HFFc6 (cell line): ENCODE data around the gene ADORA2A. TPM values are rescaled to one million over a fixed set of nuclear protein-coding genes. Genes with fewer than 3 reads are reported as not detected.
"Not testable (repeated sequence)": the region's sequence is repeated elsewhere in the genome, so short reads cannot be mapped to it uniquely, and the experiment has no call there.

Experiments
- DNase-seq: peaks from one replicate; pipeline ENCODE4 v3.0.0-alpha.2; 2018
- H3K27ac Mint-ChIP-seq: 2 replicates; pipeline ENCODE4 v1.8.0; 2020; ENCODE audit warnings: mild to moderate bottlenecking, mixed read lengths
- H3K27me3 Mint-ChIP-seq: 2 replicates; pipeline ENCODE4 v1.8.0; 2021; ENCODE audit warnings: mild to moderate bottlenecking, moderate library complexity, mixed read lengths; ENCODE audit not compliant: insufficient read depth
- H3K36me3 Mint-ChIP-seq: 2 replicates; pipeline ENCODE4 v1.8.0; 2021; ENCODE audit warnings: low read depth, mixed read lengths
- H3K4me1 Mint-ChIP-seq: 2 replicates; pipeline ENCODE4 v1.8.0; 2020; ENCODE audit warnings: low read depth, mixed read lengths
- H3K4me3 Mint-ChIP-seq: 2 replicates; pipeline ENCODE4 v1.8.0; 2020; ENCODE audit warnings: mild to moderate bottlenecking, moderate library complexity, mixed read lengths
- H3K9me3 Mint-ChIP-seq: 2 replicates; pipeline ENCODE4 v1.8.0; 2020; ENCODE audit warnings: mild to moderate bottlenecking, mixed read lengths
- total RNA-seq, 6 experiments: library from RNA; stranded (reverse); fragmentation: NEBNext Ultra II Directional; extraction: Animal tissue kit (Norgen Biotek cat#: 25700); gene quantifications; 2 replicates in 1 of 6; 3 replicates in 5 of 6; pipeline ENCODE4 v1.2.3, GENCODE V29; 2021
- TF ChIP-seq, protein P1 (sequence below): fragments of 200-600 bp; sonication (generic); IDR thresholded peaks from 2 replicates; pipeline ENCODE4 v1.5.0; 2021; ENCODE audit warnings: antibody characterized with exemption, mild to moderate bottlenecking

The ADORA2A gene
- total RNA-seq, 6 experiments from 2014 or later = 1.1 to 2.9 (median 1.4) TPM

DNA sequence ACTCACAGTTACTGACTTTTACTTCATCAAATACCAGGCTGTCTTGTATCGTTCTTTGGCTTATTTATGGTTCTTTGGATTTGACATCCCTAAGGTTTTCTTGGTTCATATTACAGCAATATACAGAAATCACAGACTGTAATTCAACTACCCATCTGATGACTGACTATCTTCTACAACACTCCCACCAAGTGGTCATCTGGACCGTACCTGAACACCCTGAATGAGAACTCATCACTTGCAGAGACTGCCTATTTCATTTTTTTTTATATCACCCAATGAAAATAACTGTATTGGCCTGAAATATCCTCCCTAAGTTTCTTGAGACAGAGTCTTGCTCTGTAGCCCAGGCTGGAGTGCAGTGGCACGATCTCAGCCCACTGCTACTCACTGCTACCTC, 58.2 kb downstream of the ADORA2A start:
- H3K4me1 Mint-ChIP-seq = peaks cover 69% of the 10 kb centered on the region
- no peak overlapping the region for H3K27ac Mint-ChIP-seq
- DNase-seq = peak; percentile 18
- H3K27me3 Mint-ChIP-seq = no peaks in the 10 kb centered on the region; the same call in 1 of the 2 replicates
- TF ChIP-seq, protein P1, sequence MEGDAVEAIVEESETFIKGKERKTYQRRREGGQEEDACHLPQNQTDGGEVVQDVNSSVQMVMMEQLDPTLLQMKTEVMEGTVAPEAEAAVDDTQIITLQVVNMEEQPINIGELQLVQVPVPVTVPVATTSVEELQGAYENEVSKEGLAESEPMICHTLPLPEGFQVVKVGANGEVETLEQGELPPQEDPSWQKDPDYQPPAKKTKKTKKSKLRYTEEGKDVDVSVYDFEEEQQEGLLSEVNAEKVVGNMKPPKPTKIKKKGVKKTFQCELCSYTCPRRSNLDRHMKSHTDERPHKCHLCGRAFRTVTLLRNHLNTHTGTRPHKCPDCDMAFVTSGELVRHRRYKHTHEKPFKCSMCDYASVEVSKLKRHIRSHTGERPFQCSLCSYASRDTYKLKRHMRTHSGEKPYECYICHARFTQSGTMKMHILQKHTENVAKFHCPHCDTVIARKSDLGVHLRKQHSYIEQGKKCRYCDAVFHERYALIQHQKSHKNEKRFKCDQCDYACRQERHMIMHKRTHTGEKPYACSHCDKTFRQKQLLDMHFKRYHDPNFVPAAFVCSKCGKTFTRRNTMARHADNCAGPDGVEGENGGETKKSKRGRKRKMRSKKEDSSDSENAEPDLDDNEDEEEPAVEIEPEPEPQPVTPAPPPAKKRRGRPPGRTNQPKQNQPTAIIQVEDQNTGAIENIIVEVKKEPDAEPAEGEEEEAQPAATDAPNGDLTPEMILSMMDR = peak; percentile 50; the same call in 1 of the 2 replicates
- H3K36me3 Mint-ChIP-seq = no peaks in the 10 kb centered on the region
- no peaks in the 10 kb centered on the region for H3K9me3 Mint-ChIP-seq
- H3K4me3 Mint-ChIP-seq = no peak overlapping the region

DNA sequence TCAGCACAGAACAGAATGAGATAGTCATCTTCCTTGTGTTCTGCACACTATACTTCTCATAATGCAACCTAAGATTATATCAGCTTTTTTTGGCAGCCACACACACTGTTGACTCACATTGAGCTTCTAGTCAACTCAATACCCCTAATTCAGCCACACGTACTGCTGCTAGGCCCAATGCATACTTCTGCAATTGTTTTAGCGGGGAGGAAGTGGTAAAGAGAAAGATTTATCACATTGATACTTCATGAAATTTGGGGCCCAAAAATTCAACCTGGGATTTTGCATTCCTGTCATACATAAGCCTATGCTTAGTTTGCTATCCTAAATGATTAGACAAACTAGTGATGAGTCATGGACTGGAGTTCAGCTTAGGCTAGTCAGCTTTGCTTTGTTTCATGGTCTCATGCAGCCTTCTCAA, 59.1 kb downstream of the ADORA2A start:
- peak overlapping the region; percentile 42 for H3K27ac Mint-ChIP-seq
- H3K36me3 Mint-ChIP-seq = no peaks in the 10 kb centered on the region
- H3K27me3 Mint-ChIP-seq = peaks cover 1% of the 10 kb centered on the region
- TF ChIP-seq, protein P1 = no peak
- H3K4me1 Mint-ChIP-seq = peaks cover 60% of the 10 kb centered on the region
- no peak overlapping the region; the same call in 1 of the 2 replicates for H3K4me3 Mint-ChIP-seq
- peak; percentile 83 for DNase-seq
- H3K9me3 Mint-ChIP-seq = no peaks in the 10 kb centered on the region

DNA sequence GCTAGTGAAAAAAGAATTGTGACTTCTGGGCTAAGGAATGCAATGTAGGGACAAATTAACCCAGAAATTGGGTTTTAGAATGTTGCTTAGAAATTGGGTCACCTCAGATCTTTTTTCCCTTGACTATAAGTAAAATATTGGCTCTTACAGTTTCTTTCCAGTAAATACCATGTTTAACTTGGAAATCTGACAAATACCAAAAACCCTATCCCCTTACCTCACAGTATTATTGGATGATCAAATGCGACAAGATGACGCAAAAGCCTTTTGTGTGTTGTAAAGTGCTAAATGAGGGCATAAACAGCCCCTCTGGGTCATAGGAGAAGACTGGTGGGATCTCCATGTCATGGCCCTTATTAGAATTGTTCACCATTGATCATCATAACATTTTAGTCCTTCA, 61.6 kb downstream of the ADORA2A start:
- no peak overlapping the region for H3K4me3 Mint-ChIP-seq

DNA sequence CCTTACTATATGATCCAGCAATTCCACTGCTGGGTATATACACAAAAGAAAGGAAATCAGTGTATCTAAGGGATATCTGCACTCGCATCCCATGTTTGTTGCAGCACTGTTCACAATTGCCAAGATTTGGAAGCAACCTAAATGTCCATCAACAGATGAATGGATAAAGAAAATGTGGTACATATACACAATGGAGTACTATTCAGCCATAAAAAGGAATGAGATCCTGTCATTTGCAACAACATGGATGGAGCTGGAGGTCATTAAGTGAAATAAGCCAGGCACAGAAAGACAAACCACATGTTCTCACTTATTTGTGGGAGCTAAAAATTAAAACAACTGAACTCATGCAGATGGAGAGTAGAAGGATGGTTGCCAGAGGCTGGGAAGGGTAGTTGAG, 62.0 kb downstream of the ADORA2A start:
- H3K4me3 Mint-ChIP-seq, H3K27me3 Mint-ChIP-seq, H3K27ac Mint-ChIP-seq, H3K9me3 Mint-ChIP-seq, DNase-seq, H3K36me3 Mint-ChIP-seq: not testable (repeated sequence)
- H3K4me1 Mint-ChIP-seq = peaks cover 34% of the 10 kb centered on the region

More for the DNA sequence above, 61.6 kb downstream of the ADORA2A start:
- Mint-ChIP-seq H3K36me3 (no peaks in the 10 kb centered on the region; the same call in 1 of the 2 replicates), H3K27me3 (peaks cover 1% of the 10 kb centered on the region), H3K4me1 (peaks cover 38% of the 10 kb centered on the region), H3K27ac (no peak overlapping the region), H3K9me3 (no peaks in the 10 kb centered on the region)
- no peak for DNase-seq
- TF ChIP-seq, protein P1 = no peak

Other genes starting within 250 kb of the ADORA2A start
- gene SUSD2, start 246.1 kb upstream of the ADORA2A start, total RNA-seq = under 1 TPM; 0.11 to 0.24 (median 0.19) TPM
- under 1 TPM; 0.17 to 0.61 (median 0.27) TPM for gene GGT5, start 182.5 kb upstream of the ADORA2A start, total RNA-seq
- 10 to 100 TPM; 47.3 to 61.5 (median 59.1) TPM for gene SPECC1L, start 156.8 kb upstream of the ADORA2A start, total RNA-seq
- under 1 TPM in 4 of 6 experiments, not detected in 2; 0.07 to 0.14 (median 0.12) TPM for gene UPB1, start 67.7 kb downstream of the ADORA2A start, total RNA-seq
- 10 to 100 TPM; 82.4 to 99.5 (median 89.0) TPM for gene GUCD1, start 127.5 kb downstream of the ADORA2A start, total RNA-seq
- gene SNRPD3, start 128.4 kb downstream of the ADORA2A start, total RNA-seq = 100 to 1,000 TPM in 5 of 6 experiments, 10 to 100 TPM in 1; 98.9 to 108 (median 104) TPM
- 1 to 10 TPM in 3 of 6 experiments, under 1 TPM in 3; 0.87 to 1.6 (median 1.0) TPM for gene LRRC75B, start 165.5 kb downstream of the ADORA2A start, total RNA-seq
- gene GGT1, start 175.6 kb downstream of the ADORA2A start, total RNA-seq = 1 to 10 TPM in 5 of 6 experiments, under 1 TPM in 1; 0.89 to 2.8 (median 1.4) TPM